Muscle layer of colon (tissue), 2 donors: Measurements from ENCODE around the gene C12orf56.
"Not testable (repeated sequence)": the region's sequence is repeated elsewhere in the genome, so short reads cannot be mapped to it uniquely, and the experiment has no call there.

Source experiments
- H3K27ac ChIP-seq: one replicate; pipeline ENCODE4 v1.7.0; 2013; ENCODE audit warnings: low read depth, mild to moderate bottlenecking, low read length, moderate library complexity
- H3K27me3 ChIP-seq, 2 donors: one replicate each; pipeline ENCODE4 v1.7.0; 2013; ENCODE audit warnings: low read length in 2 of 2, mild to moderate bottlenecking in 2 of 2; ENCODE audit not compliant: insufficient read depth in 2 of 2, control insufficient read depth in 1 of 2
- H3K36me3 ChIP-seq: one replicate; pipeline ENCODE4 v1.7.0; 2013; ENCODE audit warnings: mild to moderate bottlenecking, low read length; ENCODE audit not compliant: insufficient read depth
- H3K4me1 ChIP-seq: one replicate; pipeline ENCODE4 v1.7.0; 2013; ENCODE audit warnings: mild to moderate bottlenecking, low read length; ENCODE audit not compliant: insufficient read depth
- H3K4me3 ChIP-seq, 2 donors: one replicate each; pipeline ENCODE4 v1.7.0; 2013; ENCODE audit warnings: low read length in 2 of 2, low read depth in 1 of 2, mild to moderate bottlenecking in 1 of 2, moderate library complexity in 1 of 2
- H3K9ac ChIP-seq: one replicate; pipeline ENCODE4 v1.7.0; 2013; ENCODE audit warnings: low read length
- H3K9me3 ChIP-seq: one replicate; pipeline ENCODE4 v1.7.0; 2013; ENCODE audit warnings: mild to moderate bottlenecking, low read length
- donor health status: abdominal sarcoma.
- donor health status: Adenocarcinoma of cecum.

C12orf56 gene

DNA sequence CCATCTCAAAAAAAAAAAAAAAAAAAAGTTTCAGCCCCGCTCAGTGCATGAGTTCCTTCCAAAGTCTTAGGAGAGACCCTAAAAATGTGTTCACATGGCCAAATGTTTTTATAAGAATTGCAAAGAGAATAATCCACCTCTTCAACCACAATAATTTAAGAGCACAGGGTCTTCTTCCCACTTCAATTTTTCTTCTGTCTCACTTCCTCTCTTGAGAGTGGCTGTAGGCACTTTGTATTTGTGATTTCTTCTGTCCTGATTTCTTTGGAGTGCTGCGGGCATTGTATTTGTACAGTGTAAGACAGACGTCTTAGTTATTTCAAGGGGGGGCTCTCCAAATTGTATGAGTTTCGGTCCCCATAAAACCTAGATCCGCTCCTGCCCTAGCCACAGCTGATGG lies 58.3 kb downstream of the C12orf56 start:
- no peak overlapping the region for H3K9ac ChIP-seq
- no peaks in the 10 kb centered on the region for H3K27me3 ChIP-seq
- no peaks in the 10 kb centered on the region for H3K9me3 ChIP-seq

DNA sequence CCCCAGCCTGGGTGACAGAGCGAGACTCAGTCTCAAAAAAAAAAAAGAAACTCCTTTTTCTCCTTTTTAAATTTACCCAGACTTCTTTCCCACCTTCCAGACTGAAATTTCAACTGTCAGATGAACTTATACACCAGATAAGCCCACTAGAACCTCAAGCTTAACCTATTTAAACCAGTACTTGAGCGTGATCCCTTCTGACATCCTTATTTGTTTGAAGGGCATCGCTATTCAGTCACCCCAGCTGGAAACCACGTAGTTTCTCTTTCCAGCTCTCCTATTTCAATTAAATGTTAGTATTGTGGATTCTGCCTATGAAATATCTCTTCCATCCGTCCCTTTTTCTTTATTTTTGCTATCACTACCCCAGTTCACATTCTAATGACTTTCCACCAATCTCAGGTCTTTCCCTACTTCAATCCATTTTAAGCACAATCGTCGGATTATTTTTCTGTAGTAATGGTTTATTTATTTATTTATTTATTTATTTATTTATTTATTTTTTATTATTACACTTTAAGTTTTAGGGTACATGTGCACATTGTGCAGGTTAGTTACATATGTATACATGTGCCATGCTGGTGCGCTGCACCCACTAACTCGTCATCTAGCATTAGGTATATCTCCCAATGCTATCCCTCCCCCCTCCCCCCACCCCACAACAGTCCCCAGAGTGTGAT lies 61.4 kb downstream of the C12orf56 start:
- not testable (repeated sequence) for H3K4me3 ChIP-seq, H3K27ac ChIP-seq, H3K27me3 ChIP-seq, H3K9me3 ChIP-seq, H3K9ac ChIP-seq, H3K36me3 ChIP-seq, H3K4me1 ChIP-seq

More for the DNA sequence above, 58.3 kb downstream of the C12orf56 start:
- Histone ChIP-seq H3K27ac (no peak overlapping the region), H3K4me1 (no peaks in the 10 kb centered on the region), H3K36me3 (no peaks in the 10 kb centered on the region), H3K4me3 (no peak overlapping the region)

DNA sequence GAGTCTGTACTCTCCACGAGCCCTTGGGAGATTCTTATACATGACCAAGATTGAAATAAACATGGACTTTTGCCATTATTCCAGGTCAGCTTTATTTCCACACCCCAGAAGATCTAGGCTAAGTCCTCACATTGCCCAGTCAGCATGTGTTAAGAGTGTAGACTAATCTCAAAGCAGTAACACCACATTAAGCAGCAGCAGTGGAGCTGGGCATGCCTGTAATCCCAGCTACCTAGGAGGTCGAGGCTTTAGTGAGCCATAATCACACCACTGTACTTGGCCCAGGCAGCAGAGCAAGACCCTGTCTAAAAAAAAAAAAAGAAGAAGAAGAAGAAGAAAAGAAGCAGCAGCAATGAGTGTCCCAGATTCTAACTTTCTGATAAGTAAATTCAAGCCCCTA lies 65.5 kb downstream of the C12orf56 start:
- Histone ChIP-seq H3K36me3 (no peaks in the 10 kb centered on the region), H3K4me1 (no peaks in the 10 kb centered on the region), H3K4me3 (no peak overlapping the region), H3K9me3 (no peaks in the 10 kb centered on the region), H3K27ac (no peak overlapping the region), H3K27me3 (no peaks in the 10 kb centered on the region), H3K9ac (no peak overlapping the region)

DNA sequence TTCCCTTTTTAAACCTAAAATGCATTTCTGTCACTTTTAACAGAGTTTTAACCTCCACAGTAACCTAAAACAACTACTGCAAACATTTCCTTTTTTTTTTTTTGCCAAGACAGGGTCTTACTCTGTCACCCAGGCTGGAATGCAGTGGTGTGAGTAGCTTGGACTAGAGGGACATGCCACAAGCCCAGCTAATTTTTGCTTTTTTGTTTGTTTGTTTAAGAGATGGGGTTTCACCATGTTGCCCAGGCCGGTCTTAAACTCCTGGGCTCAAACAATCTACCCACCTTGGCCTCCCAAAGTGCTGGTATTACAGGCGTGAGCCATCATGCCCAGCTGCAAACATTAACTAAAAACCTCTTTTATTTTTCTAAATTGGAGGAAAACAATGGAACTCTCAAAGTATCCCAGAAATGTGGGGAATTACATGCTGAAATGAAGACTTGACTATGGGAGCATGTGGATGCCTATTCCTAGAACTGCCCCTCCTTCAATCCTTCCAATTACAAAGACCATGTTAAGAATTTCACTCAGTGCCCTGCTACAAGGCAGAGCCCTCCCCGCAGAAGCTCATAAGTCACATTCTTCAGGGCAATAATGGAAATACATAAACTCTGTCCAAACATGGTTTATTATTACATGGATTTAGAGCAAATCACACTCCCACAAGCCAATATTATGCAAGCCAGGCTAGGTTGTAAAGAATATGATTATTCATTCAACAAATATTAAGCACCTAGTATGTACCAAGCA lies 66.9 kb downstream of the C12orf56 start:
- Histone ChIP-seq H3K36me3 (no peaks in the 10 kb centered on the region), H3K27ac (no peak overlapping the region), H3K27me3 (no peaks in the 10 kb centered on the region), H3K4me3 (no peak overlapping the region), H3K9me3 (no peaks in the 10 kb centered on the region), H3K4me1 (no peaks in the 10 kb centered on the region), H3K9ac (no peak overlapping the region)

DNA sequence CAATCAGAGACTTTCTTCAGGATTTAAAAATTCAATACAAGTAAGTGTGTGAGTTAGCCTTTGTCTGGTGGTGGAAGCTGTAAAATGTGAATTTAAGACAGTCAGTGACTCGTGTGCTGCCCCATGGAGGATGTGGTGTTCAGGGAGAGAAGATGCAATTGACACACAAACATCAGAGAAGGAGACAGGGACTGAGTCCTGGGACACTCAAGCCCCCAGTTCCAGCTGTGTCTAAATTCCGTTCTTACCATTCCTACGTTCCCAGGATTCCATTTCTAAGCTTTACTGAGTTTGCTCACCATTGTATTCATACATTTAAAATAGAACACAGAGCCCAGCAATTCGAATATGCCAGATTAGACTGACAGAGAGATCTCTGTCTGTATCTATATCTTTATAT lies 67.6 kb downstream of the C12orf56 start:
- no peaks in the 10 kb centered on the region for H3K27me3 ChIP-seq
- H3K9me3 ChIP-seq = no peaks in the 10 kb centered on the region
- no peak overlapping the region for H3K27ac ChIP-seq
- H3K9ac ChIP-seq = no peak overlapping the region
- no peak overlapping the region for H3K4me3 ChIP-seq
- H3K36me3 ChIP-seq = no peaks in the 10 kb centered on the region
- H3K4me1 ChIP-seq = no peaks in the 10 kb centered on the region

DNA sequence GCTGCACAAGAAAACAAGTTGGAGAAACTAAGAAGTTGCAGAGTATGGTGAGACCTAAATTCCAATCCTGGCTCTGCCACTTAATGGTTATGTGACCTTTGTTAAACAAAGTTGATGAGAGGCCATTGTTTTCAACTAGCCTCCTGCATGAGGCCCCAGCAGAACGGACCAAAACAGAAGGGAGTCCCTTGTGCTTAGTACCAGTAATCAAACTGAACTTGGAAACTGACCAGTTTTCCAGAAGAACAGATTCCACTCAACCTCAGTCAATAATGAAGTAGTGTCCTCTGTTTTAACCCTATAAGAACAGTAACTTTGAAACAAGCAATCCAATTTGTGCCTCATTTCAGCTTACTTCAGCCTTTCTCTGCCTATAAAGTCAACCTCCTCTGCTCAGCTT lies 69.9 kb downstream of the C12orf56 start:
- Histone ChIP-seq H3K9ac (no peak overlapping the region), H3K9me3 (no peaks in the 10 kb centered on the region), H3K4me1 (no peaks in the 10 kb centered on the region), H3K27me3 (no peaks in the 10 kb centered on the region), H3K4me3 (no peak overlapping the region), H3K27ac (no peak overlapping the region), H3K36me3 (no peaks in the 10 kb centered on the region)

DNA sequence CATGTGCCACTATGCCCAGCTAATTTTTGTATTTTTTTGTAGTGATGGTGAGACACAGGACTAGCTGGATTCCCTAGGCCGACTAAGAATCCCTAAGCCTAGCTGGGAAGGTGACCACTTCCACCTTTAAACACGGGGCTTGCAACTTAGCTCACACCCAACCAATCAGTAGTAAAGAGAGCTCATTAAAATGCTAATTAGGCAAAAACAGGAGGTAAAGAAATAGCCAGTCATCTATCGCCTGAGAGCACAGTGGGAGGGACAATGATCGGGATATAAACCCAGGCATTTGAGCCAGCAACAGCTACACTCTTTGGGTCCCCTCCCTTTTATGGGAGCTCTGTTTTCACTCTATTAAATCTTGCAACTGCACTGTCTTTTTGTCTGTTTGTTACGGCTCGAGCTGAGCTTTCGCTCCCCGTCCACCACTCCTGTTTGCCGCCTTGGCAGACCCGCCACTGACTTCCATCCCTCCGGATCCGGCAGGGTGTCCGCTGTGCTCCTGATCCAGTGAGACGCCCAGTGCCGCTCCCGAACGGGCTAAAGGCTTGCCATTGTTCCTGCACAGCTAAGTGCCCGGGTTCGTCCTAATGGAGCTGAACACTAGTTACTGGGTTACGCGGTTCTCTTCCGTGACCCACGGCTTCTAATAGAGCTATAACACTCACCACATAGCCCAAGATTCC lies 70.9 kb downstream of the C12orf56 start:
- not testable (repeated sequence) for H3K4me3 ChIP-seq, H3K4me1 ChIP-seq, H3K9me3 ChIP-seq, H3K9ac ChIP-seq, H3K36me3 ChIP-seq, H3K27ac ChIP-seq, H3K27me3 ChIP-seq

DNA sequence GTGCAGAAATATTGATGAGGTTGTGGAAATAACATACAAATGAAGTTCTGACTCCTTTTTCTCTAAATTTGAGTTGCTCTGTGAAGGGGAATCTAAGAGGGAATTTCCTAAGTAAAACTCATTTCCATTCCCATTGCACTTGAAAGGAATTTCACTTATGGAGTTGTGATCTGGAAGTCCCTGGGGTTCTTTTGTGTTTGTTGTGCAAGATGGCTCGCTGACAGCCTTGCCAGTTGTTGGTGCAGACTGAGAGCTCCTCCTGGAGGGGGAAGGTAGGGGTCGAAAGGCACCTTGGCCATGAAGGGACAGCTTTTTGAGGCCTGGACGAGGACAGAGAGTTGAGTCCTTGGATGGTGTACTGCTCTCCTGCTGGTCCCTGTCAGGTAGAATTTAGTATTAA lies 72.0 kb downstream of the C12orf56 start:
- Histone ChIP-seq H3K9me3 (no peaks in the 10 kb centered on the region), H3K9ac (no peak overlapping the region), H3K27ac (no peak overlapping the region), H3K4me3 (no peak overlapping the region), H3K27me3 (no peaks in the 10 kb centered on the region), H3K4me1 (no peaks in the 10 kb centered on the region), H3K36me3 (no peaks in the 10 kb centered on the region)

DNA sequence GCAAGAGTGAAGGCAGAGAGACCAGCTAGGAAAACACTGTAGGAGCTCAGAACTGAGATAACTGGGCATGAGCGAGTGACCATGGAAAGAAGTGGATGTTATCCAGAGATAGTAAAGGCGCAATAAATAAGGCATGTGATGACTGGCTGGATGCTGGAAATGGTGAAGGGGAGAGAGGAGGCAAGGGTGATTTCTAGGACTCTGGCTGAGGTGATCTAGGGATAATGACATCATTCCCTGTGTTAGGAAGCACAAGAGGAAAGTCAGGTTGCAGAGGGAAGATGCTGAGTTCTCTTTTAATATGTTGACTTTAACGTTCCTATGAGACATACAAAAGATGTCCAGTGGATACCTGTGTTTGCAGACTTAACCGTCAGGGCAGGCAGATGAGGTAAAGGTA lies 78.7 kb downstream of the C12orf56 start:
- Histone ChIP-seq H3K9me3 (no peaks in the 10 kb centered on the region), H3K9ac (no peak overlapping the region), H3K36me3 (no peaks in the 10 kb centered on the region), H3K4me1 (no peaks in the 10 kb centered on the region), H3K27ac (no peak overlapping the region), H3K4me3 (no peak overlapping the region), H3K27me3 (no peaks in the 10 kb centered on the region)

DNA sequence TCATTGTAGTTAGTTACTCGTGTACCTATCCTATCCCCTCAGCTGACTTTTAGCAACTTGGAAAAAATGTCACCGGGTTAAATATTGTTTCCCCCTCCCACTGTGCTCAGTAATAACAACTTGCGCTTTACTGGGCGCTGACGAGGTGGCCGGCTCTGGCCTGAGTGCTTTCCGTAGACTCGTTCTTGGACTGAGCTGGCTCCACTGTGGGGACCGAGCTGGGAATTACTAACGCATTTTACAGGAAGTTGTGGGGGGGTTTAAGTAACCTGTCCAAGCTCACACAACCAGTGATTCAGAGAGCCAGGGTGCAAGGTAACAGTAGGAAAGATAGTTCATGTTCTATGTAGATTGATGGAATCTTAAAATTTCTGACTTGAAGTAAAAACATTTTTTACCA lies 86.0 kb downstream of the C12orf56 start:
- no peaks in the 10 kb centered on the region for H3K9me3 ChIP-seq
- H3K4me1 ChIP-seq = no peaks in the 10 kb centered on the region
- no peak overlapping the region for H3K27ac ChIP-seq
- no peaks in the 10 kb centered on the region for H3K36me3 ChIP-seq
- H3K4me3 ChIP-seq = no peak overlapping the region
- no peak overlapping the region for H3K9ac ChIP-seq
- no peaks in the 10 kb centered on the region for H3K27me3 ChIP-seq

DNA sequence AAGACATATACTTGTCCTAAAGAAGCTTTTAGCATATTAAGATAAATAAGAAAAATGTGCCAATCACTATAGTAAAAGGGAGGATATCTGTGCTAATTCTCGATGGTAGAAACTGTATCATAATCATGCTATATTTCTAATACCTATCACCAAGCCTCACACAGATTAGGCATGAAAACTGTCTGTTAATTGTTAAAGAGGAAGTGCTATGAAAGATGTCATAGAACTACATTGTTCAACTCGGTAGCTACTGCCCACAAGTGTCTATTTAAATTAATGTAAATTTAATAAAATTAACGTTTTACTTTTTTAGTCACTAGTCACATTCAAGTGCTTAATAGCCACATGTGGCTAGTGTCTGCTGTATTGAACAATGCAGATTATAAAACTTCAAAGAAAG lies 90.9 kb downstream of the C12orf56 start:
- Histone ChIP-seq H3K36me3 (no peaks in the 10 kb centered on the region), H3K4me3 (no peak overlapping the region), H3K9ac (no peak overlapping the region), H3K4me1 (no peaks in the 10 kb centered on the region), H3K9me3 (no peaks in the 10 kb centered on the region), H3K27ac (no peak overlapping the region), H3K27me3 (no peaks in the 10 kb centered on the region)
